NB4 (cell line): ENCODE data around the gene WASHC4.

ENCODE experiments used
- DNase-seq: peaks from one replicate; pipeline ENCODE4 v3.0.0; 2010; ENCODE audit warnings: low read depth
- H3K4me3 ChIP-seq: one replicate; pipeline ENCODE4 v1.5.1; 2011; ENCODE audit warnings: mild to moderate bottlenecking, low read depth, low read length, moderate library complexity
- MYC ChIP-seq: IDR thresholded peaks from 2 replicates; pipeline ENCODE4 v1.6.1; 2011; ENCODE audit warnings: low read depth, low read length
- POLR2A ChIP-seq: IDR thresholded peaks from 2 replicates; pipeline ENCODE4 v1.6.1; 2011; ENCODE audit warnings: mild to moderate bottlenecking; ENCODE audit not compliant: insufficient read length; ENCODE audit errors: extremely low read depth
- TF ChIP-seq, protein P1 (sequence below): IDR thresholded peaks from one replicate; pipeline ENCODE4 v1.5.1; 2012; ENCODE audit warnings: low read depth, low read length
- TF ChIP-seq, protein P2 (sequence below): IDR thresholded peaks from 2 replicates; pipeline ENCODE4 v1.6.1; 2011; ENCODE audit warnings: low read depth, low read length

The WASHC4 gene

DNA sequence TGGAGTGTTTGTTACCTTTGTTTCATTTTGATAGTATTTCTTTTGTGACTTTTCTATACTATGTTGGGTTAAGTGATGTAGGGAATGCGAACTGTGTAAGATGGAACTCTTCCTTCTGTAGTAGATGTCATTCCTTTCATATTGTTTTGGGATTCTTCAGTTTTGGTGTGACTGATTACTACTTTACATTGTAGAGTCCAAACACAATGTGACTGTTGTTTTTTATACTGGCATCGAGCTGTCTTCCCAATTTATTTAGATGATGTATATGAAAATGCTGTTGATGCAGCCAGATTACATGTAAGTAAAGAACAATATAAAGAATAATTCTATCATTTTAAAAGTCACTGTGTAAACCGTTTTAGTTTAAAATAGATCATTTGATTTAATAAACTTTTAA is 34.7 kb downstream of the WASHC4 start:
- H3K4me3 ChIP-seq = no peak overlapping the region
- TF ChIP-seq, protein P1, sequence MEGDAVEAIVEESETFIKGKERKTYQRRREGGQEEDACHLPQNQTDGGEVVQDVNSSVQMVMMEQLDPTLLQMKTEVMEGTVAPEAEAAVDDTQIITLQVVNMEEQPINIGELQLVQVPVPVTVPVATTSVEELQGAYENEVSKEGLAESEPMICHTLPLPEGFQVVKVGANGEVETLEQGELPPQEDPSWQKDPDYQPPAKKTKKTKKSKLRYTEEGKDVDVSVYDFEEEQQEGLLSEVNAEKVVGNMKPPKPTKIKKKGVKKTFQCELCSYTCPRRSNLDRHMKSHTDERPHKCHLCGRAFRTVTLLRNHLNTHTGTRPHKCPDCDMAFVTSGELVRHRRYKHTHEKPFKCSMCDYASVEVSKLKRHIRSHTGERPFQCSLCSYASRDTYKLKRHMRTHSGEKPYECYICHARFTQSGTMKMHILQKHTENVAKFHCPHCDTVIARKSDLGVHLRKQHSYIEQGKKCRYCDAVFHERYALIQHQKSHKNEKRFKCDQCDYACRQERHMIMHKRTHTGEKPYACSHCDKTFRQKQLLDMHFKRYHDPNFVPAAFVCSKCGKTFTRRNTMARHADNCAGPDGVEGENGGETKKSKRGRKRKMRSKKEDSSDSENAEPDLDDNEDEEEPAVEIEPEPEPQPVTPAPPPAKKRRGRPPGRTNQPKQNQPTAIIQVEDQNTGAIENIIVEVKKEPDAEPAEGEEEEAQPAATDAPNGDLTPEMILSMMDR = no peak
- no peak for TF ChIP-seq MYC
- TF ChIP-seq, protein P2, sequence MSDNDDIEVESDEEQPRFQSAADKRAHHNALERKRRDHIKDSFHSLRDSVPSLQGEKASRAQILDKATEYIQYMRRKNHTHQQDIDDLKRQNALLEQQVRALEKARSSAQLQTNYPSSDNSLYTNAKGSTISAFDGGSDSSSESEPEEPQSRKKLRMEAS = no peak
- no peak for TF ChIP-seq POLR2A
- DNase-seq = no peak

DNA sequence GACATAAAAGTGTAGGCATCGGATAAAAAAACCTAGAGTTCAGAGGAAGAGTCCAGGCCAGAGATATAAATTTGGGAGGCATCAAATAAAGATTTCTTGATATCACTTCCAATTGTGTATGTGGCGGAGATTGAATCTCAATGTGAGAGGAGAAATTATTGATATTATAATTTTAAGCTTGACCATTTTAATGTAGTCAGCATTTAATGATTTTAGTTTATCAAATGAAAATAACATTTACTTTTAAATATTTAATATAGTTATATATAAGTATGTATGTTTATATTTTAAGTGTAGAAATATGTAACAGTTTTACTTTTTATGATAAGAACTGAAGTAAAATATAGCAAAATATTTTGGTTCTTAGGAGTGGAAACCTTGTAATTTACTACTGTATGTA is 48.7 kb downstream of the WASHC4 start:
- no peak overlapping the region for H3K4me3 ChIP-seq
- DNase-seq = no peak
- TF ChIP-seq POLR2A (no peak), MYC (no peak)
- TF ChIP-seq, protein P2 = no peak
- TF ChIP-seq, protein P1 = no peak

DNA sequence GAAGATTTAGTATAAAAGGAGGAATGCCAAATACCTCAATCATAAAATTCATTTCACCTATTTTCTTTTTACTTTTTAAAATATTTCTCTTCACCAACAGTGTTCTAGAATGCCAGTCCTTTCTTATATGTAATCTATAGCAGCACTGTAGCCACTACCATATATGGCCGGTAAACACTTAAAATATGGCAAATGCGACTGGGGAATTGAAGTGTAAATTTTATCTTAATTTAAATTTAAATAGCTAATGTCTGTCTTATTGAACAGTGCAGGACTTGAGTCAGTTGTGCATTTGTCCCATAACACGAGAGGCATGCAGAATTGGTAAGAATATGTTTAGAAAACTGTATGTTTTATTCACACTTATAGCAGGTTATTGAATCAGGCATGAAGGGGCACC is 50.1 kb downstream of the WASHC4 start:
- no peak for DNase-seq
- TF ChIP-seq, protein P1 = no peak
- TF ChIP-seq MYC (no peak), POLR2A (no peak)
- TF ChIP-seq, protein P2 = no peak
- H3K4me3 ChIP-seq = no peak overlapping the region

DNA sequence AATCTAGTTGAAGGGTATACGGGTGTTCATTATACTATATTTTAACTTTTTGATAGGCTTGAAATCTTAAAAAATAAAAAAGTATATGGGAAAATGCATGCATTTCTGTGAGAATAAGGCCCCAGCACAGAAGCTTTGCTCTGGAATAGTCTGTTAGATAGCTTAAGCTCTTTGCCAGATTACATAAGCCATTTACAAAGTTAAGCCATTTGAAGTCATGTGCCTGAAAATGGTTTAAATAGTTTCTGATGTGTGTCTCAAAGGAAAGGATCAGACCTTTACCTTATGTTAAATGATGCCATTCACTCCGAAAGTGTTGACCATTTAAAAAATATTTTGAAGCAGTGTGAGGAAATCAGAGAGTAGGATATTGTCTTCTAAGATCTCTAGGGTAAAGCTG is 51.3 kb downstream of the WASHC4 start:
- H3K4me3 ChIP-seq = no peak overlapping the region
- TF ChIP-seq MYC (no peak), POLR2A (no peak)
- TF ChIP-seq, protein P1 = no peak
- TF ChIP-seq, protein P2 = no peak
- DNase-seq = no peak

GRCh38 chr12:105162174-105162573 is 54.6 kb downstream of the WASHC4 start:
- no peak for DNase-seq
- TF ChIP-seq POLR2A = no peak
- TF ChIP-seq, protein P1 = no peak
- TF ChIP-seq MYC = no peak
- TF ChIP-seq, protein P2 = no peak
- H3K4me3 ChIP-seq = no peak overlapping the region

DNA sequence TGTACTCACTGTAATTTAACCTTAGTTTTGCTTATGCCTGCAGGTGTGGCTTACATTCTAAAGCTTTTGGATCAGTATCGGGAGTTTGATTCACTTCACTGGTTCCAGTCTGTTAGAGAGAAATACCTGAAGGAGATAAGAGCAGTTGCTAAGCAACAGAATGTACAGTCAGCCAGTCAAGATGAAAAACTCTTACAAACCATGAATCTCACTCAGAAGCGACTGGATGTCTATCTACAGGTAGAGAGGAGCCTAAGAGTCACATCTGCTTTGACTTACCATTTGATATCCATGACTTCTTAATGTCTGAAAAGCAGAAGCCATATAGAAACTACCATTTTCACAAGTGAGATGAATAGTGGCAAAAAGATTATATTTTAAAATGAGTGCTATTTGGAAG is 56.5 kb downstream of the WASHC4 start:
- no peak overlapping the region for H3K4me3 ChIP-seq
- no peak for TF ChIP-seq MYC
- TF ChIP-seq POLR2A = no peak
- TF ChIP-seq, protein P1 = no peak
- DNase-seq = no peak
